Astrocyte of the cerebellum (primary cell): Measurements from ENCODE around the gene ANGPTL7.

Experiments used
- DNase-seq: peaks from one replicate; pipeline ENCODE4 v3.0.0-alpha.2; 2011; ENCODE audit warnings: low read depth
- H3K4me3 ChIP-seq: 2 replicates; pipeline ENCODE4 v1.5.1; 2011; ENCODE audit warnings: mild to moderate bottlenecking, low read depth, low read length, moderate library complexity
- CTCF ChIP-seq: IDR thresholded peaks from 2 replicates; pipeline ENCODE4 v1.5.1; 2012; ENCODE audit warnings: low read length, low read depth, moderate library complexity, mild to moderate bottlenecking; ENCODE audit errors: missing control alignments
- in situ Hi-C: cut with HindIII; loops from 2 replicates; pipeline ENCODE4 v1.10.0; 2017; ENCODE audit warnings: low sequenced_read_pairs

Gene ANGPTL7

GRCh38 chr1:11168731-11169130, 20.4 kb upstream of the ANGPTL7 start:
- no peak for TF ChIP-seq CTCF
- in situ Hi-C loops = no loop called here
- no peak overlapping the region for H3K4me3 ChIP-seq
- no peak for DNase-seq

DNA sequence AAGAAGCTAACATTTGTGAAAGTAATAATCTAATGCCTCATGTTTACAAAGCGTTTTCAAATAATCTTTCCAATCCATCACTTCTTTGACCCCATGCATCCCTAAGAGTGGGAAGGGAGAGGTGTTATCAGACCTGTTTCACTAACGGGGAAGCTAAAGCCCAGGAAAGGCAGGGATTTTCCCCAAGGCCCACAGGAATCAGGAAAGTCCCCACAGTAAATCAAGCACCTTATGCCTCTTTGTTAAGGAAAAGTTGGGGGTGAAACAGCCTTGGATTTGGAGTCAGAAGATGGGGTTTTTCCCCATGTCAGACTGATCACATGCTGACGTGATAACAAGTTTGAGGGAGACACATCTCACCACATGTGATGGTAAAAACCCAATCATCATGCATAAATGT, 20.0 kb upstream of the ANGPTL7 start:
- DNase-seq = no peak
- H3K4me3 ChIP-seq = no peak overlapping the region
- TF ChIP-seq CTCF = no peak
- in situ Hi-C loops = no loop called here

GRCh38 chr1:11170102-11170501, 19.1 kb upstream of the ANGPTL7 start:
- in situ Hi-C loops = no loop called here
- DNase-seq = no peak
- TF ChIP-seq CTCF = no peak
- no peak overlapping the region for H3K4me3 ChIP-seq

- no peak overlapping the region for H3K4me3 ChIP-seq
- DNase-seq = no peak
- in situ Hi-C loops = no loop called here
- no peak for TF ChIP-seq CTCF
Observed at GRCh38 chr1:11174261-11174942, 14.8 kb upstream of the ANGPTL7 start.

DNA sequence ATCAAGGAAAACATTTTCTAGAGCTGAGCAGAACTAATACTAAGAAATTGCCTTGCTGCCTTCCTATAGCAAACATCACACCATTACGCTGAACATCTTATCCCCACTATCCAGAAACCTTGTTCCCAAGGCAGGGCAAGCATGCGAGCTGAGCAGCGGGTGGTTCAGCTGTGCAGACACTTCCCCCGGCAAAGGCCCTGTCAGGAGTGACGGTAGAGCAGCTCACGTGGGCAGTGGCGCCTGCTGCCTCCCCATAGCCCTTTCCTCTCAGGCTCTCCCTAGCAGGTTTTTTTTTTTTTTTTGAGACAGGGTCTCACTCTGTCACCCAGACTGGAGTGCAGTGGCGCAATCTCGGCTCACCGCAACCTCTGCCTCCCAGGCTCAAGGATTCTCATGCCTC, 13.7 kb upstream of the ANGPTL7 start:
- no peak for TF ChIP-seq CTCF
- H3K4me3 ChIP-seq = no peak overlapping the region
- DNase-seq = no peak
- in situ Hi-C loops = no loop called here

DNA sequence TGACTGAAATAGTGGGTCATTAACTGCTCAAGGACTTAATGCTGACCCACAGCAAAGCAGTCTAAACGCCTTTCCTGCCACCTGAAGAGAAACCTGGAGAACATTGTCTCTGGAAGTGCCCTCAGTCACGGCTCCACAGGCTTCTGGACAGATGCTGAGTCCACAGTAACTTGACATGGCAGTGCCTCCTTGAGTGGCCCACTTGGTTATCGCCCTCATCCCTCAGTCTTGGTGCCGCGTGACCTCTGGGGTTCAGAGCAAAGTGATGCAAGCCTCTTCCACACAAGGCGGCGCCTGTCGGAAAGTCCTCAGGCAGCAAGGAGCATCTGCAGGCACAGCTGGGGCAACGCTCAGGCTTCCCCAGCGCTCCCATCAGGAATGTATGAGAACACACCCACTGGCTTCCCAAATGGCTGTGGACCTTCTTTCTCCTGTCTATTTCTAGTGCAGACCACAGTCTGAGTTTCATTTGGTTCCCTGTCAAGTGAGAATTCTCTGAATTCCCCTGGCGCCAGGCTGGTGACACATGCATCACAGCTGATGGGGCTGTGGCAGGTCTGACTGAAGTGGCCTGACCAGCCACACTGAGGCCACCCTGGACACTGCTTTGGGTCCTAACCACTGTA, 13.0 kb upstream of the ANGPTL7 start:
- H3K4me3 ChIP-seq = no peak overlapping the region
- DNase-seq = no peak
- TF ChIP-seq CTCF = no peak
- in situ Hi-C loops = no loop called here
